PC-9 (cell line): ENCODE results near the gene CDK6.

Experiments used
- CTCF ChIP-seq: fragments of 200-600 bp; sonication (generic); conservative IDR thresholded peaks from 2 replicates; pipeline ENCODE4 v1.6.1; 2017; ENCODE audit warnings: mixed run types, antibody characterized with exemption, mild to moderate bottlenecking, moderate library complexity
- EZH2 ChIP-seq: fragments of 200-600 bp; sonication (generic); IDR thresholded peaks from 2 replicates; pipeline ENCODE4 v1.8.0; 2017; ENCODE audit warnings: antibody characterized with exemption, low read depth

DNA sequence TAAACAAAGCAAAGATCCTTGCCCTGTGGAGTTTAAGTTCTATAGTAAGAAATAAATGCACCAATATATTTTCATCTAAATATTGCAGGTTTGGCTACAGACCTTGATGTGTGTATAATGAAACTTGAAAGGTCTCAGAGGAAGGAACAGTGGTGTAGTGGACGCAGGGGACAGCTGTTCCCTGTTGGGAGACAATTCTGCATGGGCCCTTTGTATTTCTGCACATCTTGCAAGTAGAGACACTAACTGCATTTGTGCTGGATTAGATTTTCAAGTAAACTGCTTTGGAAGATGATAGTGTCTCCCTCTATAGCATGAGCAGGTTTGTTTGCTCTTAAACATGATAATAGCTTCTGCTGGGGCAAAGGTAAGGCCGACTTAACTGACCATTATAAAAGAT is 188.7 kb downstream of the CDK6 start:
- TF ChIP-seq CTCF (no peak), EZH2 (no peak)
